Activated CD4-positive, alpha-beta T cell treated with anti-CD3 and anti-CD28 coated beads for 48 hours (primary cell): ENCODE results near the gene HABP2.

Experiments
- DNase-seq: peaks from one replicate; pipeline ENCODE4 v3.0.0-alpha.2; 2020

HABP2 gene

DNA sequence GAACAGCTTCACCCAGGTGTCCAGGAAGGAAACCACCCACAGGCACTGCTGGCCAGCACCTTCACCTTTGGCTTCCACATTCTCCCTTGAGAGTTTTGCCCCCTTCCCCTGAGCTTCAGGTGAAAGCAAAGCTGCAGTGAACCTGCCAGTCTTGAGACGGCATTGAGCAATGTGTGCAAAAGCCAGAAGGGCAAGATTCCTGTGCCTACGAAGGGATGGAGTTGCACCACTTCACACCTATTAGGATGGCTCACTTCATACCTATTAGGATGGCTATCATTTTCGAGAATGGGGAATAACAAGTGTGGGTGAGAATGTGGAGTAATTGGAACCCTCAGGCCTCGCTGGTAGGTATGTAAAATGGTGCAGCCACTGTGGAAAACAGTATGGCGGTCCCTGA lies 7.2 kb downstream of the HABP2 start:
- no peak for DNase-seq

GRCh38 chr10:113561214-113561613 lies 8.4 kb downstream of the HABP2 start:
- DNase-seq: no peak

GRCh38 chr10:113562069-113562468 lies 9.2 kb downstream of the HABP2 start:
- no peak for DNase-seq

- no peak for DNase-seq
These were observed 9.9 kb downstream of the HABP2 start for GRCh38 chr10:113562704-113563103.

GRCh38 chr10:113563306-113564088 lies 10.6 kb downstream of the HABP2 start:
- DNase-seq: peak; percentile 81

DNA sequence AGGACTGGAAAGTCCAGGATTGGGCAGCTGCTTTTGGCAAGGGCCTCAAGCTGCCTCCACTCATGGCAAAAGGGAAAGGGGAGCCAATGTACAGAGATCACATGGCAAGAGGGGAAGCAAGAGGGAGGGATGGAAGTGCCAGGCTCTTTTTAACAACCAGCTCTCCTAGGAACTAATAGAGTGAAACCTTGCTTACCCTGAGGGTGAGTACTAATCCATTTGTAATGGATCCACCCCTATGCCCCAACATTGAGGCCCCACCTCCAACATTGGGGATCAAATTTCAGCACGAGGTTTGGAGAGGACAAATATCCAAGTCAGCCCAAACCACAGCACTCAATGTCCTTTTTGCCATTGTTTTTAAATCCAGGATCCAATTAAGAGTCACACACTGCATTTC lies 12.5 kb downstream of the HABP2 start:
- no peak for DNase-seq

DNA sequence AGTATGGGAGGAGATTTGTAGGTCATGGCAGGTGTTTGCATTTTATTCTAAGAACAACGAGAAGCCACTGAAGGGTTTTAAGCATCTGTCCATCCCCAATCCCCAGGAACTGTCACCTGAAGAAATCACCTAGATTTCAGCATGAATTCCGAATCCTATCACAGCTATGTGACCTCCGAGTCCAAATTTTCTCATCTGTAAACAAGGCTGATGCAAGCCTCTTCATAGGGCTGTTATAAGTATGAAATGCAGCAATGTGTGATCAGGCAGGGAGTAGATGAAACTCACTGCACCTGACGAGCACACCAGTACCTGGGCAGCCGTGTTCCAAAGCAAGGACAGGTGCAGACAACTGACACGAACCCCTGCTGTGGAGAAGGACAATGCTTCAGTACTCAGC lies 14.0 kb downstream of the HABP2 start:
- no peak for DNase-seq

DNA sequence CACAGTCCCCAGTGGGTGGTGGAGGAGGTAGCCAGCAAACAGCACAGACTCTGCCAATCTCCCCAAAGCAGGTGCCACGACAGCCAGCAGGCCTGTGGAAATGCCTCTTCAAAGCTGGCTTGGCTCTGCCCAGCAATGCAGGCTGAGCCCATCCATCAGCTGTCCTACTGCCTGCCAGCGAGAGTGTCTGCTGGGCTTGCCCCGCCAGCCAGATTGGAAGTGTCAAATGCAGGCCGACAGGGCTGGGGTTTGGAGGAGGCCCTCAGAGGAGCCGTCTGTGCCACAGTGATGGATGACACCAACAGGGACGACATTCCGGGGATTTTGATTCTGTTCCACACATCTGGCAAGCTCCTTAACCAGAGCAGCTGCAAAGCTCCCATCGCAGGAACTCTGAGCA lies 16.7 kb downstream of the HABP2 start:
- no peak for DNase-seq

DNA sequence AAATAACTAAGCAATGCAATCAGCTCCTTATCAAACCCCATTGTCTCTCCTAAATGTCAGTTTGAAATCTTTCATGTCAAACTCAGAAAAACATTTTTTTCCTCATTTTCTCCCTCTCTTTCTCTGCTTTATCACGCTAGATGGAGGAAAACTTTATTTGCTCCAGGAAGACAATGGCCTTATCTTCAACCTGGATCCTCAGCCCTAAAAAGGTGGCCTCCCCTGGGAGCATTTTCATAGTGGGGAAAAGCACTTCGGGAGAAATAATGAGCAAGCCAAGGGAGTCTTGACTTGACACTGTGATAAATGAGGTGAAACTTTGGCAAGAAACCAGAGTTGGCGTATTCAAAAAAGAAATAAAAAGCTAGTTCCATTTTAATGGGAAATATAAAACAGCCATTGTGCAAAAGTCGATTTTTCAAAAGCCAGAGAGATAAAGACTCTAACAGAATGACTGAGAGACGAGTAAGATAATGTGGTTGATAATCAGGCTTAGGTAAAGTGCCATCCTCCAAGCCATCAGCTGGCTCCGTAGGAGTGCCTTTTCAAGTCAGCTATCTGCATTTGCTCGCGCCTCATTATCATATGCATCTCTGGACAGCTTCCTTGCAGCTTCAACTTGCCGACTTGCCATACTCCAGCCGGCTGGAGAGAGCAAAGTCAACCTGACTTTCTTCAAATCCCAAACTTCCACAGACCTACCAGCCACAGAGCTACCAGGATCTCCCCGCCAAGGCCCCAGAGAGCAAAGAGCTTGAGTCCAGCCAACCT lies 19.9 kb downstream of the HABP2 start:
- DNase-seq: no peak

DNA sequence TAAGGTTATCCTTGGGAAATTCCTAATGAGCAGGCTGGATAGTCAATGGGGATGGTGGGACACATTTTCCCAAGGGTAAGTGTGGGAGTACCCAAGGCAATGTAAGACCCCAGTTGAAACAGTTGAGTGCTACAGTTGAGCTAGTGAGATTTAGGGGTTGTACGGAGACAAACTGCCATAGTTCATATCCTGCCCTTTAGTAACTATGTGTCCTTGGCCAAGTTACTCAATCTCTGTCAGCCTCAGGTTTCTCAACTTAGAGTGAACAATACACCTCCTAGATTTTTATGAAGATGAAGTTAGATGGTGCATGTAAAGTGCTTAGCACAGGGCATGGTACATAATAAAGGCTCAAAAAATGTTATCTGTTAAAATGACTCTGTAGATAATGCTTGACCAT lies 20.5 kb downstream of the HABP2 start:
- no peak for DNase-seq

- DNase-seq: peak; percentile 20
These were observed 24.0 kb downstream of the HABP2 start for GRCh38 chr10:113576852-113577251.

- DNase-seq: no peak
These were observed 25.9 kb downstream of the HABP2 start for GRCh38 chr10:113578773-113579172.

DNA sequence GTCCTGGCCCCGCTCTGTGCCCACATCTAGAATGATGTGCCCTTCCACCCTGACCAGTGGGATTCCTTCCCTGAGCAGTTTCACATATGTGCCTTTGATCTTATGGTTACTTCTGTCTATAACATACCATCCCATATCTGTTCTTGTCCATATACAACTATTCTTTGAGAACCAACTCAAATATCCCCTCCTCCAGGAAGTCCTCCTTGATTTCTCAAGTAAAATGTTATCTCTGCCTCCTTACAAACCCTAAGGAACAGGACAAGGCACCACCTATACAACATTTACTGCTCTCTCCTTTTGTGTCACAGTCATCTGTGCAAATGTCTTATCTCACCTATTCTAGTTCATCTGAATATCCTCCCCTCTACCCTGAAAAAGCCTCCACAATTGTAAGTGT lies 28.2 kb downstream of the HABP2 start:
- no peak for DNase-seq

- DNase-seq: no peak
These were observed 30.7 kb downstream of the HABP2 start for GRCh38 chr10:113583571-113583970.

DNA sequence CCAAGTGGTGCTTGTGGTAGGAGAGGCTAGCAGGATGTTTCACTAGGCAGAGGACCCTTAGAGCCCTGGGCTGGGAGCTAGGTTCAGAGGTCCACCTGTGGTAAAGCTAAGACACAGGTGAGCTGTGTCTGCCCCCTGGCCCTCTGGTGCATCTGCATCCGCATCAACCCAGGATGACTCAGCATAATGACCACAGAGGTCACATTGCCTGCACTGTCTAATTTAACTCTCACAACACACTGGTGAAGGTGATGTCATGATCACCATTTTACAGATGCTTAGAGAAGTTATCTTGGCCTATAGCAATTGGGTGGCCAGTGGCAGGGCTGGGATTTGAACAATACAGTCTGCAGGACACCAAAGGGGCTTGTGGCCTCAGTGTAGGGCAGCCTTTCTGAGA lies 33.1 kb downstream of the HABP2 start:
- no peak for DNase-seq

DNA sequence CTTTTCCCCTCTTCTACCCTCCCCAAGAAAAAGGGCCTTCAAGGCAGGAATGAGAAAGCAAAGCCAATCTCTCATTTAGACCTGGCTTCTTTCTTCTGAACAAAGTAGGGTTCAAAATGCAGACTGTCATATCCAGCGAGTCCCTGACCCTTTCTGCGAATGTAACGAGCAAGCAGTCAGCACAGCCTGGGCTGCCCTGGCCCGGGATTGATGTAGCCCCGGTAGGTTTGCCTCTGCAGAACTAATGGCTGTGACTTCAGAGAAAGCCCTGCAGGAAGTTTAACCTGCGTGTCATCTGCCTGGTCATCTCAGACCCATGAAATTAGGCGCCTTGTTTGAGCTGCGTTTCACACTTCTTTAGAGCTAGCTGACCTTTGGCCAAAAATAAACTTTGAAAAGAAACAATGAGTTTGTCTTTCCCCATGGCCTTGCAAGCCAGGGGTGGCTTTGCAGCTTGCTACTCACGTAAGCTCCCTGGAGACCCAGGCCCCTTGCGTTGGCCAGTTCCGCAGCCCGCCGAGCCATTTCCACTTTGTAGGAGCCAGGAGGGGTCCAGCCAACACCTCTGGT lies 36.4 kb downstream of the HABP2 start:
- no peak for DNase-seq

DNA sequence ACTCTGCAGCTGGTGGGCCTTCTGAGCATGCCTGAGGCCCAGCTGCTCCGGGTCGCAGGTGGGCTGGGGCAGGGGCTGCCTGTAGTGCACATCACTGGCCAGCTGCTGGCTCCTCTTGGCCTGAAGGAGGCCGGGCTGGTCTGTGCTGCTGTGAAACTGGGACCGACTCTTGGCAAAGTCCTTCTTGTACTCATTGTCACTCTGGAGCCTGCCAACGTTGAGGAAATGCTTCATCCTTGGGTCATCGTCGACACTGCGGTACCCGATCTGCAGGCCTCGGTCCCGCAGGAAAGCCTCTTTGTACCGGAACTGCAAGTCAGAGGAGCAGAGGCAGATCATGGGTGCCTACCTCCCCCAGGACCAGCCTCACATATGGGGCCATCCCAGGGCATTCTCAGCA lies 37.7 kb downstream of the HABP2 start:
- DNase-seq: no peak

GRCh38 chr10:113592380-113592779 lies 39.5 kb downstream of the HABP2 start:
- DNase-seq: no peak

DNA sequence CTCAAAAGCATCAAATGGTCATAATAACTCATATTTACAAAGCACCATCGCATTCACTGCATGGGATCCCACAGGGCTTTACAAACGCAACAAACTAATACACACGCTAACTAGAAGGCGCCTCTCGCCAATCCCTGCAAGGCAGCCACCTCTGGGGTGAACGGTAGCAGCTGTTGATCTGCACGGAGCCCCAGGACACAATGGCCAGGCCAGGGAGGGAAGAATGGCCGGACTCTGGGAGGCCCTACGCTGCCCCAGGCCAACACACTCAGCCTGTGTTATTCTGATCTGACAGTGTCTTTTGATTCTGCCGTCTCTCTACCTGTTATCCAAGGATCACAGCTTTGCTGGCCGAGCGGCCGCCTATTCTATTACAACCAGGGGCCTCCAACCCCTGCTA lies 41.8 kb downstream of the HABP2 start:
- no peak for DNase-seq

DNA sequence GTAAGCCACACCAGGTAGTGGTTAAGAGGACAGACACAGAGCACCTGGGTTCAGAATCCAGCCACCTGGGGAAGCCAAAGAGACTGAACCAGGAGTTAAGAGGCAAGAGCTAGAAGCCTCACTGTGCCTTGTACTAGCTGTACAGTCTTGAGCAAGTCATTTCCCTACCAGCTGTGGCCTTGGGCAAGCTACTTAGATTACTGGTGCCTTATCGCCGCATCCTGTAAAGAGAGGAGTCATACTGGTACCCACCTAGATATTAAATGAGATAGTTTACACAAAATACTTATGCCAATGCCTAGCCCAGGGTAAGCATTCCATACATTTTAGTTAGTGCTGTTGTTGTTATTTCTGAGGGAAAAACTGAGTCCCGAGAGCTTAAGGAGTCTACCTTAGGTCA lies 47.7 kb downstream of the HABP2 start:
- no peak for DNase-seq

- DNase-seq: no peak
These were observed 50.4 kb downstream of the HABP2 start for GRCh38 chr10:113603057-113603777.

DNA sequence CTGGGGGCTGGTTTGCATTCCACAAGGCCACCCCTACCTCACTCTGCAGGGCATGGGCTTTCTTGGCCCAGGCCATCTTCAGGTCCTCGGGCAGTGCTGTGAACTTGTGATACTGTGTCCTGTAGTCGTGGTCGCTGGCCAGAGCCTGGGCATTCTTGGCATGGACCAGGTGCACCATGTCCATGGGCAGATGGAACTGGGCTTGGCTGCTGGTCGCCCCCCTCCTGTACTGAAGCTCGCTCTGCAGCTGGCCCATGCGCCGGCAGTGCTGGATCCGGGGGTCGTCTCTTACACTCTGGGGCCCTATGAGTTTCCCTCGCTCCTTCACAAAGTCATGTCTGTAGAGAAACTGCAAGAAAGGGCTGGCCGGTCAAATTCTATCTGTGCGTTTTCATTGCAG lies 51.7 kb downstream of the HABP2 start:
- DNase-seq: no peak

GRCh38 chr10:113605268-113605978 lies 52.6 kb downstream of the HABP2 start:
- DNase-seq: no peak
